Ovary (tissue), 3 donors: ENCODE measurements around the gene SGTB.

Experiments
- EP300 ChIP-seq: sonication (generic); formaldehyde crosslinking; IDR thresholded peaks from one replicate; pipeline ENCODE4 v1.6.1; 2017; ENCODE audit warnings: antibody characterized with exemption
- POLR2A ChIP-seq: fragments of 450-650 bp; IDR thresholded peaks from one replicate; pipeline ENCODE4 v1.6.1; 2017; ENCODE audit warnings: antibody characterized with exemption, mild to moderate bottlenecking, moderate library complexity
- TF ChIP-seq, protein P1 (sequence below), 3 donors: fragments of 450-650 bp in 2 of 3; fragments of 200-600 bp in 1 of 3; IDR thresholded peaks; one replicate each; pipeline versions ENCODE4 v1.5.1 to v1.8.0; 2016 to 2022; ENCODE audit warnings: antibody characterized with exemption in 3 of 3, mild to moderate bottlenecking in 1 of 3
- donor health status: DM: no; HTN: no; CAD: no.

DNA sequence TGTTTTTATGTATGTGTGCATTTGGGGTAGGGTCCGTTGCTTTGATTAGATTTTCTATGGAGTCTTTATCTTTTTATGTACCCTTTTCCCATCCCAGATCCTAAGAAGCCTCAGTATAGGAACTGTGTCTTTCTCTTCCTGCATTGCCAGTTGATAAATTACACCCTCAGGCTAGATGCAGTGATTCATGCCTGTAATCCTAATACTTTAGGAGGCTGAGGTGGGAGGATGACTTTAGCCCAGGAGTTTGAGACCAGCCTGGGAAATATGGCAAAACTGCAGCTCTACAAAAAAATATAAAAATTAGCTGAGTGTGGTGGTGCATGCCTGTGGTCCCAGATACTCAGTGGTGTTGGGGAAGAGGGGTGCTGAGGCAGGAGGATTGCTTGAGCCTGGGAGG is 40.3 kb upstream of the SGTB start:
- TF ChIP-seq, protein P1, sequence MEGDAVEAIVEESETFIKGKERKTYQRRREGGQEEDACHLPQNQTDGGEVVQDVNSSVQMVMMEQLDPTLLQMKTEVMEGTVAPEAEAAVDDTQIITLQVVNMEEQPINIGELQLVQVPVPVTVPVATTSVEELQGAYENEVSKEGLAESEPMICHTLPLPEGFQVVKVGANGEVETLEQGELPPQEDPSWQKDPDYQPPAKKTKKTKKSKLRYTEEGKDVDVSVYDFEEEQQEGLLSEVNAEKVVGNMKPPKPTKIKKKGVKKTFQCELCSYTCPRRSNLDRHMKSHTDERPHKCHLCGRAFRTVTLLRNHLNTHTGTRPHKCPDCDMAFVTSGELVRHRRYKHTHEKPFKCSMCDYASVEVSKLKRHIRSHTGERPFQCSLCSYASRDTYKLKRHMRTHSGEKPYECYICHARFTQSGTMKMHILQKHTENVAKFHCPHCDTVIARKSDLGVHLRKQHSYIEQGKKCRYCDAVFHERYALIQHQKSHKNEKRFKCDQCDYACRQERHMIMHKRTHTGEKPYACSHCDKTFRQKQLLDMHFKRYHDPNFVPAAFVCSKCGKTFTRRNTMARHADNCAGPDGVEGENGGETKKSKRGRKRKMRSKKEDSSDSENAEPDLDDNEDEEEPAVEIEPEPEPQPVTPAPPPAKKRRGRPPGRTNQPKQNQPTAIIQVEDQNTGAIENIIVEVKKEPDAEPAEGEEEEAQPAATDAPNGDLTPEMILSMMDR (IDR thresholded peaks at IDR 0.05), result no peak
- TF ChIP-seq POLR2A (no peak), EP300 (no peak)
